ENCODE measurements around the gene RXYLT1. TPM values are rescaled to one million over a fixed set of nuclear protein-coding genes. Genes with fewer than 3 reads are reported as not detected.

RXYLT1 gene
- total RNA-seq, 1 donor, result 22.1 TPM

- no peak overlapping the region for H3K4me3 ChIP-seq (ENCODE audit: low read depth, low read length)
- no peak for TF ChIP-seq CTCF (IDR thresholded peaks at IDR 0.05; ENCODE audit: insufficient read depth, low read length)
- no peak for DNase-seq (ENCODE audit: low read depth)
Observed at GRCh38 chr12:63804746-63805145, 25.0 kb downstream of the RXYLT1 start.

GRCh38 chr12:63805704-63806672 lies 26.3 kb downstream of the RXYLT1 start:
- DNase-seq (ENCODE audit: low read depth), result no peak
- TF ChIP-seq CTCF (IDR thresholded peaks at IDR 0.05; ENCODE audit: insufficient read depth, low read length), result no peak
- H3K4me3 ChIP-seq (ENCODE audit: low read depth, low read length), result no peak overlapping the region

- no peak for DNase-seq (ENCODE audit: low read depth)
- no peak overlapping the region for H3K4me3 ChIP-seq (ENCODE audit: low read depth, low read length)
- TF ChIP-seq CTCF (IDR thresholded peaks at IDR 0.05; ENCODE audit: insufficient read depth, low read length), result no peak
Observed at GRCh38 chr12:63808631-63809030, 28.9 kb downstream of the RXYLT1 start.

GRCh38 chr12:63809566-63809965 lies 29.9 kb downstream of the RXYLT1 start:
- no peak for DNase-seq (ENCODE audit: low read depth)
- TF ChIP-seq CTCF (IDR thresholded peaks at IDR 0.05; ENCODE audit: insufficient read depth, low read length), result no peak

GRCh38 chr12:63811334-63811733 lies 31.6 kb downstream of the RXYLT1 start:
- no peak for TF ChIP-seq CTCF (IDR thresholded peaks at IDR 0.05; ENCODE audit: insufficient read depth, low read length)
- no peak overlapping the region for H3K4me3 ChIP-seq (ENCODE audit: low read depth, low read length)
- no peak for DNase-seq (ENCODE audit: low read depth)

More at GRCh38 chr12:63809566-63809965, 29.9 kb downstream of the RXYLT1 start:
- H3K4me3 ChIP-seq (ENCODE audit: low read depth, low read length), result no peak overlapping the region

GRCh38 chr12:63811755-63812154 lies 32.0 kb downstream of the RXYLT1 start:
- no peak for TF ChIP-seq CTCF (IDR thresholded peaks at IDR 0.05; ENCODE audit: insufficient read depth, low read length)

More at GRCh38 chr12:63811755-63812154, 32.0 kb downstream of the RXYLT1 start:
- DNase-seq (ENCODE audit: low read depth), result no peak
- no peak overlapping the region for H3K4me3 ChIP-seq (ENCODE audit: low read depth, low read length)
